ENCODE data around the gene PRAME. TPM values are rescaled to one million over a fixed set of nuclear protein-coding genes. Genes with fewer than 3 reads are reported as not detected.
"Not testable (repeated sequence)": the region's sequence is repeated elsewhere in the genome, so short reads cannot be mapped to it uniquely, and the experiment has no call there.

The PRAME gene
- total RNA-seq, 2 donors from 2014 or later, result 2.8 TPM; not detected in 1

DNA sequence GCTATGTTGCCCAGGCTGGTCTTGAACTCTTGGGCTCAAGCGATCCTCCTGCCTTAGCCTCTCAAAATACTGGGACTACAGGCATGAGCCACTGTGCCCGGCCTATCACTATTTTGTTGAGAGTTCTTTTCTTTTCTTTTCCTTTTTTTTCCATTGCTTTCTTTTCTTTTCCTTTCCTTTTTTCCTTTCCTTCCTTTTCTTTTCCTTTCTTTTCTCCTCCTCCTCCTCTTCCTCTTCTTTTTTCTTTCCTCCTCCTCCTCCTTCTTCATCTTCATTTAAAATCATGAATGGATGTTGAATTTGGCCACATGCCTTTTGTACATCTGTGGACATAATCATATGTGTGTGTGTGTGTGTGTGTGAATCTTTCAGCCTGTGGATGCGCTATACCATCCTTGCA, 25.7 kb upstream of the PRAME start:
- intact Hi-C loops (cut with DNase I), result no loop called here
- no peak overlapping the region for H3K27ac ChIP-seq
- H3K36me3 ChIP-seq, result no peaks in the 10 kb centered on the region
- H3K9ac ChIP-seq (ENCODE audit: low read depth in 2 of 2, low read length in 2 of 2), result no peak overlapping the region
- H3K27me3 ChIP-seq, result no peaks in the 10 kb centered on the region
- no peak for TF ChIP-seq CTCF (IDR thresholded peaks at IDR 0.05)
- H3K4me3 ChIP-seq, result no peak overlapping the region
- no peaks in the 10 kb centered on the region for H3K9me3 ChIP-seq
- DNase-seq, result no peak
- no peaks in the 10 kb centered on the region for H3K4me1 ChIP-seq

- no peaks in the 10 kb centered on the region for H3K36me3 ChIP-seq
Measured at GRCh38 chr22:22583030-22583429, 24.0 kb upstream of the PRAME start.

DNA sequence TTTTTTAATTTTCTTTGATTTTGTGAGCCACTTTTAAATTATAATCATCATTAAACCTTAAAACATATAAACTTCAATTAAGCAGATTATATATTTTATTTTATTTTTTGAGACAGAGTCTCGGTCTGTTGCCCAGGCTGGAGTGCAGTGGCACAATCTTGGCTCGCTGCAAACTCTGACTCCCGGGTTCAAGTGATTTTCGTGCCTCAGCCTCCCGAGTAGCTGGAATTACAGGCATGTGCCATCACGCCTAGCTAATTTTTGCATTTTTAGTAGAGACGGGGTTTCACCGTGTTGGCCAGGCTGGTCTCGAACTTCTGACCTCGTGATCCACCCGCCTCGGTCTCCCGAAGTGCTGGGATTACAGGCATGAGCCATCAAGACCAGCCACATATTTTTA, 22.5 kb upstream of the PRAME start:
- DNase-seq; H3K4me3 ChIP-seq; H3K36me3 ChIP-seq; H3K9ac ChIP-seq (ENCODE audit: low read depth in 2 of 2, low read length in 2 of 2); intact Hi-C loops (cut with DNase I); H3K9me3 ChIP-seq; H3K4me1 ChIP-seq; H3K27ac ChIP-seq; H3K27me3 ChIP-seq: not testable (repeated sequence)

More at GRCh38 chr22:22583030-22583429, 24.0 kb upstream of the PRAME start:
- TF ChIP-seq CTCF (IDR thresholded peaks at IDR 0.05), result no peak
- H3K27ac ChIP-seq, result no peak overlapping the region
- no peaks in the 10 kb centered on the region for H3K4me1 ChIP-seq
- no peak overlapping the region for H3K9ac ChIP-seq (ENCODE audit: low read depth in 2 of 2, low read length in 2 of 2)
- no peak for DNase-seq
- no peak overlapping the region for H3K4me3 ChIP-seq
- H3K27me3 ChIP-seq, result no peaks in the 10 kb centered on the region
- no peaks in the 10 kb centered on the region for H3K9me3 ChIP-seq
- intact Hi-C loops (cut with DNase I), result no loop called here

DNA sequence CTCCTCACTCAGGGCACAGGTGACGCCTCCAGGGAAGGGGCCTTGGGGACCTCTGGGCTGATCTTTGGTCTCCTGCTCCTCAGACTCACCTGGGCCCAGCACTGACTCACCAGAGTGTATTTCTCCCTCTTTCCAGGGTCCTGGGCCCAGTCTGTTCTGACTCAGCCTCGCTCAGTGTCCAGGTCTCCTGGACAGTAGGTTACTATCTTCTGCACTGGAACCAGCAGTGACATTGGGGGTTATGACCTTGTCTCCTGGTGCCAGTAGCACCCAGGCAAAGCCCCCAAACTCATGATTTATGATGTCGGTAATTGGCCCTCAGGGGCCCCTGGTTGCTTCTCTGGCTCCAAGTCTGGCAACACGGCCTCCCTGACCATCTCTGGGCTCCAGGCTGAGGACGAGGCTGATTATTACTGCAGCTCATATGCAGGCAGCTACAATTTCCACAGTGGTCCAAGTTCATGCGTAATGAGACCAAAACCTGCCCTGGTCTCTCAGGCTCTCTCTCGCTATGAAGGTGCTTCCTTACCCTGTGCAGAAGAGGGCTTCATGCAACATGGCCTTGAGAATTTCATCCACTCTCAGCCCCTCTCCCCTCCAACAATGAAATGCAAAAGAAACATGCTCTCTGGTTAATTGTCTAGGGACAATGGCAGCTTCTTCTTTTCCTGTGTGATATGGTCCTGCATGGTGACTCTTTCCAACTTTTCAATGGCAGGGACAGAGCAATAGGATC, 21.0 kb upstream of the PRAME start:
- Histone ChIP-seq H3K9ac (ENCODE audit: low read depth in 2 of 2, low read length in 2 of 2) (no peak overlapping the region), H3K27me3 (no peaks in the 10 kb centered on the region)
- intact Hi-C loops (cut with DNase I), result no loop called here

DNA sequence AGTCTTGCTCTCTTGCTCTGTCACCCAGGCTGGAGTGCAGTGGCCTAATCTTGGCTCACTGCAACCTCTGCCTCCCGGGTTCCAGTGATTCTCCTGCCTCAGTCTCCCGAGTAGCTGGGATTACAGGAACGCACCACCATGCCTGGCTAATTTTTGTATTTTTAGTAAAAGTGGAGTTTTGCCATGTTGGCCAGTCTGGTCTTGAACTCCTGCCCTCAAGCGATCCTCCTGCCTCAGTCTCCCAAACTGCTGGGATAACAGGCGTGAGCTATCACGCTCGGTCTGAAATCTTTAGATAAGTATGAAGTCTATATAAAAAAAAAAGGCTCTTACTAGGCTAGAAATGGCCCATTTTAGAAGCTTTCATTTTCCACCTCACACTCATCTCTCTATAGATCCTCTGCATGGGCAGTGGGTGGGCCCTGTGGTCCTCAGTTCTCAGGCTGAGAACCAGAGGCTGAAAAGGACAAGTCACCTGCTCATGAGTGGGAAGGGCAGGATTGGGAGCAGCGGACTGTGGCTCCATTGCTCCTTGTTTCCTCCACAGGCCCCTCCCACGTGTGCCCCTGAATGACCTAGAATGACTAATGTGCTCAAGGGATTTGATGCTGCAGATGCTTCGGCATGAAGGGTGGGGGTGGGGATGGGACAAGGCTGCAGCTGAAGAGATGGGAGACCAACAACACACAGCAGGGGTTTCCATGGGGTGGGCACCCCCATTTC, 19.8 kb upstream of the PRAME start:
- Histone ChIP-seq H3K4me1 (no peaks in the 10 kb centered on the region), H3K36me3 (no peaks in the 10 kb centered on the region), H3K9ac (ENCODE audit: low read depth in 2 of 2, low read length in 2 of 2) (no peak overlapping the region), H3K4me3 (no peak overlapping the region), H3K27me3 (no peaks in the 10 kb centered on the region), H3K27ac (no peak overlapping the region), H3K9me3 (no peaks in the 10 kb centered on the region)
- TF ChIP-seq CTCF (IDR thresholded peaks at IDR 0.05), result no peak
- intact Hi-C loops (cut with DNase I), result no loop called here
- DNase-seq, result no peak

More for the DNA sequence above, 21.0 kb upstream of the PRAME start:
- TF ChIP-seq CTCF (IDR thresholded peaks at IDR 0.05), result no peak
- no peak for DNase-seq
- no peaks in the 10 kb centered on the region for H3K36me3 ChIP-seq
- H3K27ac ChIP-seq, result no peak overlapping the region
- no peaks in the 10 kb centered on the region for H3K9me3 ChIP-seq
- no peaks in the 10 kb centered on the region for H3K4me1 ChIP-seq
- H3K4me3 ChIP-seq, result no peak overlapping the region

DNA sequence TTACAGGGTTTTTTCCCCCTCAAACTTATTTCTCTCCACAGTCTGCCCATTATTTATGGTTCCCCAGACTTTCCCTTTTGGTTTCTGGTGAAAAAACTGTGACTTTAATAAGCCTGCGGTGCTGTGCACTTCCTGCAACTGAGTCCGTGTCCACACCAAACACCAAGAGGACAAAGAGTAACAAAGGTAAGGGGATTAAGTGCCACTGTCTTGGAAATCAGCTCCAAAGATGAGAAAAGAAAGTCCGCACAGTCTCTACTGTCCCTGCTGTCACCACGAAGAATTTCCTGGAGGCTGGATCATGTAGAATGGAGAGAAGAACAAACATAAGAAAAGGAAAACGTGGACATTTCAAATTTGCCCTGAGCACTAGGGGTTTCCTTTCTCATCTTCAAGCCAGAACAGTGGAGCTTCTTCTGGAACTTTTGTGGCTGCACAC, 17.9 kb upstream of the PRAME start:
- H3K27me3 ChIP-seq, result no peaks in the 10 kb centered on the region

More for the DNA sequence above, 17.9 kb upstream of the PRAME start:
- Histone ChIP-seq H3K9me3 (no peaks in the 10 kb centered on the region), H3K36me3 (no peaks in the 10 kb centered on the region), H3K4me1 (no peaks in the 10 kb centered on the region), H3K27ac (no peak overlapping the region), H3K4me3 (no peak overlapping the region), H3K9ac (ENCODE audit: low read depth in 2 of 2, low read length in 2 of 2) (no peak overlapping the region)
- no peak for DNase-seq
- TF ChIP-seq CTCF (IDR thresholded peaks at IDR 0.05), result no peak
- intact Hi-C loops (cut with DNase I), result no loop called here
